ENCODE data around the gene EFCAB7. TPM values are rescaled to one million over a fixed set of nuclear protein-coding genes. Genes with fewer than 3 reads are reported as not detected.

The EFCAB7 gene
- total and polyA plus RNA-seq, 12 donors: 2.5 to 16.7 (median 6.3) TPM

GRCh38 chr1:63620671-63621070, 97.3 kb downstream of the EFCAB7 start:
- H3K4me3 ChIP-seq: no peak overlapping the region
- no peaks in the 10 kb centered on the region for H3K27me3 ChIP-seq
- TF ChIP-seq POLR2A (IDR thresholded peaks at IDR 0.05): no peak
- TF ChIP-seq CTCF (IDR thresholded peaks at IDR 0.05): no peak
- WGBS, 4 donors: 91 to 96% (median 94%) methylated on average over 5 of the region's 5 CpGs
- peaks cover 6 to 27% of the 10 kb centered on the region in 2 donors for H3K4me1 ChIP-seq (replicated peaks in 1 of 2)
- DNase-seq: no peak
- H3K36me3 ChIP-seq (replicated peaks in 1 of 2): no peaks in the 10 kb centered on the region
- H3K27ac ChIP-seq: no peak overlapping the region
- intact Hi-C loops (cut with DNase I): no loop called here
- no peaks in the 10 kb centered on the region for H3K9me3 ChIP-seq (replicated peaks in 1 of 3)

GRCh38 chr1:63621075-63621474, 97.8 kb downstream of the EFCAB7 start:
- Histone ChIP-seq H3K27ac (no peak overlapping the region), H3K4me1 (replicated peaks in 1 of 2) (peaks cover 6 to 27% of the 10 kb centered on the region in 2 donors), H3K9me3 (replicated peaks in 1 of 3) (no peaks in the 10 kb centered on the region), H3K27me3 (no peaks in the 10 kb centered on the region), H3K36me3 (replicated peaks in 1 of 2) (no peaks in the 10 kb centered on the region), H3K4me3 (no peak overlapping the region)
- DNase-seq: no peak
- intact Hi-C loops (cut with DNase I): no loop called here
- TF ChIP-seq CTCF (IDR thresholded peaks at IDR 0.05) (no peak), POLR2A (IDR thresholded peaks at IDR 0.05) (no peak)
- WGBS, 4 donors: 74 to 96% (median 85%) methylated on average over 3 of the region's 3 CpGs

GRCh38 chr1:63621698-63622097, 98.4 kb downstream of the EFCAB7 start:
- intact Hi-C loops (cut with DNase I): no loop called here
- Histone ChIP-seq H3K4me3 (no peak overlapping the region), H3K9me3 (replicated peaks in 1 of 3) (no peaks in the 10 kb centered on the region), H3K27me3 (no peaks in the 10 kb centered on the region), H3K36me3 (replicated peaks in 1 of 2) (no peaks in the 10 kb centered on the region), H3K27ac (peak overlapping the region in 1 of 5 donors; percentile 15), H3K4me1 (replicated peaks in 1 of 2) (peaks cover 6 to 32% of the 10 kb centered on the region in 2 donors)
- WGBS, 4 donors: 28 to 43% (median 33%) methylated on average over 6 of the region's 6 CpGs
- DNase-seq: peak in 6 of 7 donors; percentile 30 to 79 (median 47)
- TF ChIP-seq POLR2A (IDR thresholded peaks at IDR 0.05) (no peak), CTCF (IDR thresholded peaks at IDR 0.05) (no peak)

Small RNA genes within 50 kb of the gene (small RNA-seq; reads per million reads assigned to genes)
- gene RF02105 (0 reads per million in 2 donors), gene RF02106 (0 reads per million in 2 donors), gene RF02107 (0 reads per million in 2 donors), gene RF02108 (0 reads per million in 2 donors), gene RF02109 (0 reads per million in 2 donors), gene RF02110 (0 reads per million in 2 donors), gene RN7SL488P (0 reads per million in 2 donors), gene RNU7-123P (0 reads per million in 2 donors)

Other genes with a start within 250 kb of the EFCAB7 start
- 1 to 10 TPM in 1 of 9 donors, under 1 TPM in 3, not detected in 5; 0.11 to 1.2 (median 0.45) TPM for gene FOXD3, start 201.0 kb upstream of the EFCAB7 start, total RNA-seq
- under 1 TPM; 0.11 to 0.61 (median 0.24) TPM for gene FOXD3, start 201.0 kb upstream of the EFCAB7 start, polyA plus RNA-seq
- 10 to 100 TPM in 7 of 9 donors, 1 to 10 TPM in 2; 7.8 to 29.3 (median 11.6) TPM for gene ALG6, start 155.9 kb upstream of the EFCAB7 start, total RNA-seq
- gene ALG6, start 155.9 kb upstream of the EFCAB7 start, polyA plus RNA-seq: 10 to 100 TPM; 10.3 to 20.4 (median 14.6) TPM
- 10 to 100 TPM in 5 of 9 donors, 1 to 10 TPM in 4; 2.4 to 30.7 (median 19.1) TPM for gene ITGB3BP, start 300 bp upstream of the EFCAB7 start, total RNA-seq
- 10 to 100 TPM; 27.3 to 50.2 (median 34.5) TPM for gene ITGB3BP, start 300 bp upstream of the EFCAB7 start, polyA plus RNA-seq
- gene PGM1, start 69.9 kb downstream of the EFCAB7 start, total RNA-seq: 100 to 1,000 TPM; 103 to 156 (median 126) TPM
- gene PGM1, start 69.9 kb downstream of the EFCAB7 start, polyA plus RNA-seq: 100 to 1,000 TPM in 1 of 3 donors, 10 to 100 TPM in 2; 11.9 to 109 (median 15.5) TPM